ENCODE data around the gene ETDB.

DNA sequence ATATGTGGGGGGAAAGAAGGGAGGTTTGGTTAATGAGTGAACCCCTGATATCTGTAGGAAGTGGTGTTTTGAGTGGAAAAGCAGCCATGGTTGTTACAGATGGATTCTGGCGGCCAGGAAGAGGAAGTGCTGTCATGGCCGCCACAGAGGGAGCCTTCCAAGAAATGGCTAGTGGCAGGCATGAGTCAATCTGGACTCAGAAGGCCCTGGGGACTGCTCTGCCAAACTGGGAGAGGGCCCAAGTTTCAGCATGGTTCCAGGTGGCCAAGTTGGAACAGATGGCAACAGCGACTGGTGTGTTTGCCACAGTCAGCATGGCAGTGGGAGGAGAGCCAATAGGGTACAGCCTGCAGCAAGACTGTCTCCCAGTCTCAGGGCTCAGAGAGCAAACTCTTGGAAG, 32.5 kb downstream of the ETDB start:
- TF ChIP-seq, protein P1, sequence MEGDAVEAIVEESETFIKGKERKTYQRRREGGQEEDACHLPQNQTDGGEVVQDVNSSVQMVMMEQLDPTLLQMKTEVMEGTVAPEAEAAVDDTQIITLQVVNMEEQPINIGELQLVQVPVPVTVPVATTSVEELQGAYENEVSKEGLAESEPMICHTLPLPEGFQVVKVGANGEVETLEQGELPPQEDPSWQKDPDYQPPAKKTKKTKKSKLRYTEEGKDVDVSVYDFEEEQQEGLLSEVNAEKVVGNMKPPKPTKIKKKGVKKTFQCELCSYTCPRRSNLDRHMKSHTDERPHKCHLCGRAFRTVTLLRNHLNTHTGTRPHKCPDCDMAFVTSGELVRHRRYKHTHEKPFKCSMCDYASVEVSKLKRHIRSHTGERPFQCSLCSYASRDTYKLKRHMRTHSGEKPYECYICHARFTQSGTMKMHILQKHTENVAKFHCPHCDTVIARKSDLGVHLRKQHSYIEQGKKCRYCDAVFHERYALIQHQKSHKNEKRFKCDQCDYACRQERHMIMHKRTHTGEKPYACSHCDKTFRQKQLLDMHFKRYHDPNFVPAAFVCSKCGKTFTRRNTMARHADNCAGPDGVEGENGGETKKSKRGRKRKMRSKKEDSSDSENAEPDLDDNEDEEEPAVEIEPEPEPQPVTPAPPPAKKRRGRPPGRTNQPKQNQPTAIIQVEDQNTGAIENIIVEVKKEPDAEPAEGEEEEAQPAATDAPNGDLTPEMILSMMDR (conservative IDR thresholded peaks at IDR 0.05; ENCODE audit: low read depth, low read length): no peak
- TF ChIP-seq ELK1 (IDR thresholded peaks at IDR 0.05; ENCODE audit: borderline replicate concordance, low read depth, low read length): no peak
- TF ChIP-seq USF2 (IDR thresholded peaks at IDR 0.05; ENCODE audit: low read depth, low read length): no peak
- no peak for TF ChIP-seq SMC3 (IDR thresholded peaks at IDR 0.05; ENCODE audit: low read depth, low read length)
- no peak for TF ChIP-seq FOS (IDR thresholded peaks at IDR 0.05; ENCODE audit: low read depth, low read length)
- no peak for TF ChIP-seq RFX5 (IDR thresholded peaks at IDR 0.05; ENCODE audit: low read depth, low read length)

Data from IMR-90 (cell line).